HepG2 (cell line): Measurements from ENCODE around the gene JUND. TPM values are rescaled to one million over a fixed set of nuclear protein-coding genes. Genes with fewer than 3 reads are reported as not detected.
A peak's percentile ranks its signal among the peaks of the same experiment; 100 is the strongest.

Source experiments
- AFF4 ChIP-seq: sonication (generic); formaldehyde crosslinking; IDR thresholded peaks from 2 replicates; pipeline ENCODE4 v1.4.0; 2020; ENCODE audit warnings: missing genetic modification reagents
- BATF2 ChIP-seq: sonication (generic); formaldehyde crosslinking; IDR thresholded peaks from 2 replicates; pipeline ENCODE4 v1.8.0; 2022; ENCODE audit warnings: mild to moderate bottlenecking, missing genetic modification reagents, moderate library complexity
- BRCA1 ChIP-seq: sonication (generic); formaldehyde crosslinking; IDR thresholded peaks from 2 replicates; pipeline ENCODE4 v1.4.0; 2020; ENCODE audit warnings: missing genetic modification reagents
- IRF2 ChIP-seq: IDR thresholded peaks from 2 replicates; pipeline ENCODE4 v1.6.1; 2018; ENCODE audit warnings: missing genetic modification reagents, missing compliant biosample characterization
- KIAA2018 ChIP-seq: sonication (generic); formaldehyde crosslinking; IDR thresholded peaks from 2 replicates; pipeline ENCODE4 v1.5.0; 2020; ENCODE audit warnings: mild to moderate bottlenecking, missing genetic modification reagents, borderline replicate concordance
- RFXANK ChIP-seq: IDR thresholded peaks from 2 replicates; pipeline ENCODE4 v1.6.1; 2016
- TBL1XR1 ChIP-seq: fragments of 150-350 bp; IDR thresholded peaks from 2 replicates; pipeline ENCODE4 v1.6.1; 2014; ENCODE audit warnings: borderline replicate concordance, low read length; ENCODE audit not compliant: partially characterized antibody
- WIZ ChIP-seq: sonication (generic); formaldehyde crosslinking; IDR thresholded peaks from 2 replicates; pipeline ENCODE4 v1.5.1; 2020; ENCODE audit warnings: mild to moderate bottlenecking, missing genetic modification reagents
- ZNF546 ChIP-seq: sonication (generic); formaldehyde crosslinking; conservative IDR thresholded peaks from 2 replicates; pipeline ENCODE4 v1.8.1; 2023; ENCODE audit warnings: mild to moderate bottlenecking, missing genetic modification reagents
- ZSCAN12 ChIP-seq: sonication (generic); formaldehyde crosslinking; IDR thresholded peaks from 2 replicates; pipeline ENCODE4 v1.9.0; 2021; ENCODE audit warnings: mild to moderate bottlenecking, missing genetic modification reagents
- polyA plus RNA-seq, 8 experiments: library from polyadenylated mRNA; depleted of rRNA in 3 of 8; stranded (reverse) in 7 of 8; unstranded in 1 of 8; fragments of >200 nt; fragmentation: Illumina TruSeq in 4 of 8; extraction: Trizol in 4 of 8; gene quantifications; 2 replicates each; pipeline versions ENCODE4 v1.2.1 to v1.2.3, GENCODE V29; 2011 to 2016; ENCODE audit warnings: low read depth in 4 of 8, missing spikeins in 1 of 8, mixed read lengths in 1 of 8; ENCODE audit not compliant: insufficient read depth in 1 of 8
- total RNA-seq, 5 experiments: library from RNA; depleted of rRNA; stranded (reverse); fragments of >200 nt; fragmentation: Illumina TruSeq; extraction: Trizol; gene quantifications; 2 replicates each; pipeline ENCODE4 v1.2.3, GENCODE V29; 2016; ENCODE audit warnings: low read depth in 1 of 5
- TF ChIP-seq, protein P1 (sequence below): sonication (generic); formaldehyde crosslinking; IDR thresholded peaks from 2 replicates; pipeline ENCODE4 v1.5.1; 2020; ENCODE audit warnings: mild to moderate bottlenecking, missing genetic modification reagents, moderate library complexity
- TF ChIP-seq, protein P2 (sequence below): sonication (generic); formaldehyde crosslinking; IDR thresholded peaks from 2 replicates; pipeline ENCODE4 v1.4.0; 2020; ENCODE audit warnings: mild to moderate bottlenecking, missing genetic modification reagents

The JUND gene
- total and polyA plus RNA-seq, 2 of the 13 experiments (the other 11 are each of a cell fraction or from before 2014, with no cell fraction given), result 41.2 to 59.8 TPM

- TF ChIP-seq, protein P1, sequence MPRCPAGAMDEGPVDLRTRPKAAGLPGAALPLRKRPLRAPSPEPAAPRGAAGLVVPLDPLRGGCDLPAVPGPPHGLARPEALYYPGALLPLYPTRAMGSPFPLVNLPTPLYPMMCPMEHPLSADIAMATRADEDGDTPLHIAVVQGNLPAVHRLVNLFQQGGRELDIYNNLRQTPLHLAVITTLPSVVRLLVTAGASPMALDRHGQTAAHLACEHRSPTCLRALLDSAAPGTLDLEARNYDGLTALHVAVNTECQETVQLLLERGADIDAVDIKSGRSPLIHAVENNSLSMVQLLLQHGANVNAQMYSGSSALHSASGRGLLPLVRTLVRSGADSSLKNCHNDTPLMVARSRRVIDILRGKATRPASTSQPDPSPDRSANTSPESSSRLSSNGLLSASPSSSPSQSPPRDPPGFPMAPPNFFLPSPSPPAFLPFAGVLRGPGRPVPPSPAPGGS (CRISPR knock-in tag), result no peak
- TF ChIP-seq, protein P2, sequence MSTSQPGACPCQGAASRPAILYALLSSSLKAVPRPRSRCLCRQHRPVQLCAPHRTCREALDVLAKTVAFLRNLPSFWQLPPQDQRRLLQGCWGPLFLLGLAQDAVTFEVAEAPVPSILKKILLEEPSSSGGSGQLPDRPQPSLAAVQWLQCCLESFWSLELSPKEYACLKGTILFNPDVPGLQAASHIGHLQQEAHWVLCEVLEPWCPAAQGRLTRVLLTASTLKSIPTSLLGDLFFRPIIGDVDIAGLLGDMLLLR (CRISPR knock-in tag), result 0 out of 2 replicates have a peak, but pooled peaks have one; percentile 64
- TF ChIP-seq ZNF546 (CRISPR knock-in tag), result no peak; the same call in 1 of the 2 replicates
- no peak for TF ChIP-seq BATF2 (CRISPR knock-in tag)
- TF ChIP-seq TBL1XR1, result no peak
- TF ChIP-seq ZSCAN12, result 0 out of 2 replicates have a peak, but pooled peaks have one; percentile 12
- TF ChIP-seq KIAA2018 (CRISPR knock-in tag), result no peak
- no peak for TF ChIP-seq BRCA1 (CRISPR knock-in tag)
- TF ChIP-seq WIZ (CRISPR knock-in tag), result no peak
- peak; percentile 75 for TF ChIP-seq IRF2 (CRISPR knock-in tag)
- TF ChIP-seq AFF4 (CRISPR knock-in tag), result peak; percentile 60
- TF ChIP-seq RFXANK (CRISPR knock-in tag), result no peak
Observed at GRCh38 chr19:18280247-18281081, 958 bp downstream of the JUND start (continued).
